CD4-positive, alpha-beta T cell treated with Interferon gamma for 1 hour (primary cell): ENCODE data around the gene DCTN1.

Source experiments
- DNase-seq: peaks from one replicate; pipeline ENCODE4 v3.0.0-alpha.2; 2020

The DCTN1 gene

GRCh38 chr2:74316627-74317295, 63.4 kb downstream of the DCTN1 start:
- DNase-seq: no peak

- no peak for DNase-seq
These were observed 66.0 kb downstream of the DCTN1 start for GRCh38 chr2:74314107-74314506.

- DNase-seq: no peak
These were observed 66.6 kb downstream of the DCTN1 start for GRCh38 chr2:74313497-74313896.

- no peak for DNase-seq
These were observed 67.2 kb downstream of the DCTN1 start for GRCh38 chr2:74312913-74313312.
